NT2/D1 (cell line): Measurements from ENCODE around the gene BCORL1.

ENCODE experiments used
- YY1 ChIP-seq: IDR thresholded peaks from 2 replicates; pipeline ENCODE4 v1.6.1; 2011; ENCODE audit not compliant: insufficient read length, insufficient read depth
- ZNF274 ChIP-seq: IDR thresholded peaks from 2 replicates; pipeline ENCODE4 v1.6.1; 2011; ENCODE audit warnings: mild to moderate bottlenecking, low read depth, low read length

DNA sequence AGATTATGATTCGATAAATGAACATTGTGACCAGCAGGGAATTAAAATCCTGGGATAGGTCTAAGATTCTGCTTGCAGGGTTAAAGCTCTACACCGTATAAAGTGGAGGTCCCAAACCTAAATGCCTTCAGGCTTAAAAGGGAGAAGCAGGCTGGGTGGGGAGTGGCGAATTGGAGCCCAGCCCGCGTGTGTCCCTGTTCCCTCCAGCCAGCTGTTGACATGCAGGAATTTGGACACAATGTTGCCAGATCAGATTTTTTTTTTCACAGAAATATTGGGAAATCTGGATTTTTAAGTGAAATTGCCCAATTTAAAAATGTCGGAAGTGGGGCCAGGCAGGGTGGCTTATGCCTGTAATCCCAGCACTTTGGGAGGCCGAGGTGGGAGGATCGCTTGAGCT lies 67.4 kb downstream of the BCORL1 start:
- no peak for TF ChIP-seq ZNF274
- no peak for TF ChIP-seq YY1
